ENCODE results near the gene SIL1.

- TF ChIP-seq POLR2AphosphoS5 (IDR thresholded peaks at IDR 0.05; ENCODE audit: insufficient read depth in 1 of 2, low read depth in 1 of 2) (no peak), POLR2A (IDR thresholded peaks at IDR 0.05) (no peak)
Measured at GRCh38 chr5:138986186-138986800, 211.9 kb downstream of the SIL1 start.

All from vagina (tissue), 2 donors.